GM23338 (cell line): ENCODE measurements around the gene GPC6. TPM values are rescaled to one million over a fixed set of nuclear protein-coding genes. Genes with fewer than 3 reads are reported as not detected.

ENCODE experiments used
- ATAC-seq: fragments of 200-7000 bp; cut with Tn5 transposase; 3 replicates; pipeline ENCODE4 v1.9.1; 2020
- DNase-seq: peaks from one replicate; pipeline ENCODE4 v3.0.0-alpha.2; 2015; ENCODE audit warnings: low spot score
- H2AFZ ChIP-seq: fragments of 200-600 bp; sonication (generic); 2 replicates; pipeline ENCODE4 v1.8.0; 2016; ENCODE audit warnings: antibody characterized with exemption, mild to moderate bottlenecking, moderate library complexity
- H3F3A ChIP-seq: fragments of 200-600 bp; sonication (generic); replicated peaks from 2 replicates; pipeline ENCODE4 v1.8.0; 2017; ENCODE audit warnings: antibody characterized with exemption, mixed run types, low read depth
- H3K27ac ChIP-seq: fragments of 200-600 bp; sonication (generic); 2 replicates; pipeline ENCODE4 v1.6.1; 2016; ENCODE audit warnings: low read depth
- H3K27me3 ChIP-seq: fragments of 200-600 bp; sonication (generic); 2 replicates; pipeline ENCODE4 v1.8.0; 2016; ENCODE audit warnings: mild to moderate bottlenecking, mixed run types, moderate library complexity; ENCODE audit not compliant: insufficient read depth
- H3K36me3 ChIP-seq: fragments of 200-600 bp; sonication (generic); 2 replicates; pipeline ENCODE4 v1.8.0; 2016; ENCODE audit warnings: mild to moderate bottlenecking; ENCODE audit not compliant: insufficient read depth
- H3K4me1 ChIP-seq: fragments of 200-600 bp; sonication (generic); 2 replicates; pipeline ENCODE4 v1.8.0; 2016; ENCODE audit warnings: mild to moderate bottlenecking, moderate library complexity; ENCODE audit not compliant: insufficient read depth
- H3K4me2 ChIP-seq: fragments of 200-600 bp; sonication (generic); 2 replicates; pipeline ENCODE4 v1.7.1; 2017; ENCODE audit warnings: mixed run types
- H3K4me3 ChIP-seq: fragments of 200-600 bp; sonication (generic); 2 replicates; pipeline ENCODE4 v1.6.1; 2016; ENCODE audit warnings: mixed run types
- H3K79me2 ChIP-seq: fragments of 200-600 bp; sonication (generic); replicated peaks from 2 replicates; pipeline ENCODE4 v1.8.0; 2017; ENCODE audit warnings: mild to moderate bottlenecking; ENCODE audit not compliant: insufficient read depth
- H3K9me2 ChIP-seq: fragments of 200-600 bp; sonication (generic); 2 replicates; pipeline ENCODE4 v1.8.0; 2017; ENCODE audit not compliant: insufficient read depth
- H4K20me1 ChIP-seq: fragments of 200-600 bp; sonication (generic); replicated peaks from 2 replicates; pipeline ENCODE4 v1.8.0; 2017; ENCODE audit warnings: mild to moderate bottlenecking; ENCODE audit not compliant: insufficient read depth
- H3K27ac Mint-ChIP-seq: 2 replicates; pipeline ENCODE4 v1.8.0; 2020; ENCODE audit warnings: inconsistent platforms, mild to moderate bottlenecking, moderate library complexity, mixed read lengths
- H3K27me3 Mint-ChIP-seq: 3 replicates; pipeline ENCODE4 v1.8.0; 2022; ENCODE audit warnings: low read depth, mild to moderate bottlenecking, moderate library complexity, mixed read lengths, inconsistent platforms; ENCODE audit not compliant: insufficient read depth, poor library complexity
- H3K36me3 Mint-ChIP-seq: 3 replicates; pipeline ENCODE4 v1.8.0; 2021; ENCODE audit warnings: low read depth, mild to moderate bottlenecking, inconsistent platforms, moderate library complexity, mixed read lengths
- H3K4me1 Mint-ChIP-seq: 3 replicates; pipeline ENCODE4 v1.8.0; 2020; ENCODE audit warnings: mild to moderate bottlenecking, inconsistent platforms, mixed read lengths
- H3K4me3 Mint-ChIP-seq: 3 replicates; pipeline ENCODE4 v1.8.0; 2021; ENCODE audit warnings: moderate library complexity, mild to moderate bottlenecking, inconsistent platforms, mixed read lengths
- H3K9me3 Mint-ChIP-seq: 3 replicates; pipeline ENCODE4 v1.8.0; 2020; ENCODE audit warnings: moderate library complexity, mild to moderate bottlenecking, inconsistent platforms, mixed read lengths
- EZH2 ChIP-seq: fragments of 200-600 bp; sonication (generic); IDR thresholded peaks from one replicate; pipeline ENCODE4 v1.8.0; 2017; ENCODE audit warnings: antibody characterized with exemption, mild to moderate bottlenecking, low read depth; ENCODE audit not compliant: unreplicated experiment
- REST ChIP-seq: IDR thresholded peaks from one replicate; pipeline ENCODE4 v1.6.1; 2018; ENCODE audit warnings: antibody characterized with exemption; ENCODE audit not compliant: unreplicated experiment
- ZNF331 ChIP-seq: fragments of 250-450 bp; sonication (Bioruptor Pico); IDR thresholded peaks from 2 replicates; pipeline ENCODE4 v1.5.0; 2020; ENCODE audit warnings: low read depth, mild to moderate bottlenecking, moderate library complexity
- polyA plus RNA-seq: library from polyadenylated mRNA; unstranded; fragments of >200 nt; fragmentation: Nextera tagmentation; extraction: Ambion mirVana; gene quantifications from 2 replicates; pipeline ENCODE4 v1.2.1, GENCODE V29; 2016
- total RNA-seq: library from RNA; depleted of rRNA; stranded (reverse); fragments of >200 nt; shearing (Covaris generic); gene quantifications from 2 replicates; pipeline ENCODE4 v1.2.3, GENCODE V29; 2014
- TF ChIP-seq, protein P1 (sequence below): fragments of 250-450 bp; sonication (Bioruptor Pico); IDR thresholded peaks from 2 replicates; pipeline ENCODE4 v1.5.0; 2020; ENCODE audit warnings: mild to moderate bottlenecking, moderate library complexity

Gene GPC6
- total and polyA plus RNA-seq, 2 experiments from 2014 or later, result 6.4 to 28.6 TPM

- no peak overlapping the region for H3K27ac Mint-ChIP-seq
- no peak for ATAC-seq
- no peaks in the 10 kb centered on the region for H3K36me3 ChIP-seq
- no peak overlapping the region for H3K4me2 ChIP-seq
- DNase-seq, result no peak
- no peaks in the 10 kb centered on the region for H3K79me2 ChIP-seq
- TF ChIP-seq EZH2 (no peak), ZNF331 (CRISPR knock-in tag) (no peak), REST (no peak)
- TF ChIP-seq, protein P1, sequence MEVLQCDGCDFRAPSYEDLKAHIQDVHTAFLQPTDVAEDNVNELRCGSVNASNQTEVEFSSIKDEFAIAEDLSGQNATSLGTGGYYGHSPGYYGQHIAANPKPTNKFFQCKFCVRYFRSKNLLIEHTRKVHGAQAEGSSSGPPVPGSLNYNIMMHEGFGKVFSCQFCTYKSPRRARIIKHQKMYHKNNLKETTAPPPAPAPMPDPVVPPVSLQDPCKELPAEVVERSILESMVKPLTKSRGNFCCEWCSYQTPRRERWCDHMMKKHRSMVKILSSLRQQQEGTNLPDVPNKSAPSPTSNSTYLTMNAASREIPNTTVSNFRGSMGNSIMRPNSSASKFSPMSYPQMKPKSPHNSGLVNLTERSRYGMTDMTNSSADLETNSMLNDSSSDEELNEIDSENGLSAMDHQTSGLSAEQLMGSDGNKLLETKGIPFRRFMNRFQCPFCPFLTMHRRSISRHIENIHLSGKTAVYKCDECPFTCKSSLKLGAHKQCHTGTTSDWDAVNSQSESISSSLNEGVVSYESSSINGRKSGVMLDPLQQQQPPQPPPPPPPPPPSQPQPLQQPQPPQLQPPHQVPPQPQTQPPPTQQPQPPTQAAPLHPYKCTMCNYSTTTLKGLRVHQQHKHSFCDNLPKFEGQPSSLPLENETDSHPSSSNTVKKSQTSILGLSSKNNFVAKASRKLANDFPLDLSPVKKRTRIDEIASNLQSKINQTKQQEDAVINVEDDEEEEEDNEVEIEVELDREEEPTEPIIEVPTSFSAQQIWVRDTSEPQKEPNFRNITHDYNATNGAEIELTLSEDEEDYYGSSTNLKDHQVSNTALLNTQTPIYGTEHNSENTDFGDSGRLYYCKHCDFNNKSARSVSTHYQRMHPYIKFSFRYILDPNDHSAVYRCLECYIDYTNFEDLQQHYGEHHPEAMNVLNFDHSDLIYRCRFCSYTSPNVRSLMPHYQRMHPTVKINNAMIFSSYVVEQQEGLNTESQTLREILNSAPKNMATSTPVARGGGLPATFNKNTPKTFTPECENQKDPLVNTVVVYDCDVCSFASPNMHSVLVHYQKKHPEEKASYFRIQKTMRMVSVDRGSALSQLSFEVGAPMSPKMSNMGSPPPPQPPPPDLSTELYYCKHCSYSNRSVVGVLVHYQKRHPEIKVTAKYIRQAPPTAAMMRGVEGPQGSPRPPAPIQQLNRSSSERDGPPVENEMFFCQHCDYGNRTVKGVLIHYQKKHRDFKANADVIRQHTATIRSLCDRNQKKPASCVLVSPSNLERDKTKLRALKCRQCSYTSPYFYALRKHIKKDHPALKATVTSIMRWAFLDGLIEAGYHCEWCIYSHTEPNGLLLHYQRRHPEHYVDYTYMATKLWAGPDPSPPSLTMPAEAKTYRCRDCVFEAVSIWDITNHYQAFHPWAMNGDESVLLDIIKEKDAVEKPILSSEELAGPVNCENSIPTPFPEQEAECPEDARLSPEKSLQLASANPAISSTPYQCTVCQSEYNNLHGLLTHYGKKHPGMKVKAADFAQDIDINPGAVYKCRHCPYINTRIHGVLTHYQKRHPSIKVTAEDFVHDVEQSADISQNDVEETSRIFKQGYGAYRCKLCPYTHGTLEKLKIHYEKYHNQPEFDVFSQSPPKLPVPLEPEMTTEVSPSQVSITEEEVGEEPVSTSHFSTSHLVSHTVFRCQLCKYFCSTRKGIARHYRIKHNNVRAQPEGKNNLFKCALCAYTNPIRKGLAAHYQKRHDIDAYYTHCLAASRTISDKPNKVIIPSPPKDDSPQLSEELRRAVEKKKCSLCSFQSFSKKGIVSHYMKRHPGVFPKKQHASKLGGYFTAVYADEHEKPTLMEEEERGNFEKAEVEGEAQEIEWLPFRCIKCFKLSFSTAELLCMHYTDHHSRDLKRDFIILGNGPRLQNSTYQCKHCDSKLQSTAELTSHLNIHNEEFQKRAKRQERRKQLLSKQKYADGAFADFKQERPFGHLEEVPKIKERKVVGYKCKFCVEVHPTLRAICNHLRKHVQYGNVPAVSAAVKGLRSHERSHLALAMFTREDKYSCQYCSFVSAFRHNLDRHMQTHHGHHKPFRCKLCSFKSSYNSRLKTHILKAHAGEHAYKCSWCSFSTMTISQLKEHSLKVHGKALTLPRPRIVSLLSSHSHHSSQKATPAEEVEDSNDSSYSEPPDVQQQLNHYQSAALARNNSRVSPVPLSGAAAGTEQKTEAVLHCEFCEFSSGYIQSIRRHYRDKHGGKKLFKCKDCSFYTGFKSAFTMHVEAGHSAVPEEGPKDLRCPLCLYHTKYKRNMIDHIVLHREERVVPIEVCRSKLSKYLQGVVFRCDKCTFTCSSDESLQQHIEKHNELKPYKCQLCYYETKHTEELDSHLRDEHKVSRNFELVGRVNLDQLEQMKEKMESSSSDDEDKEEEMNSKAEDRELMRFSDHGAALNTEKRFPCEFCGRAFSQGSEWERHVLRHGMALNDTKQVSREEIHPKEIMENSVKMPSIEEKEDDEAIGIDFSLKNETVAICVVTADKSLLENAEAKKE (CRISPR knock-in tag), result no peak
- H3K4me3 ChIP-seq, result no peak overlapping the region
- H3K9me3 Mint-ChIP-seq, result no peaks in the 10 kb centered on the region; the same call in 2 of the 3 replicates
- no peaks in the 10 kb centered on the region for H3K27me3 ChIP-seq
- H3F3A ChIP-seq, result no peaks in the 10 kb centered on the region
- H3K9me2 ChIP-seq, result no peaks in the 10 kb centered on the region; the same call in 1 of the 2 replicates
- no peaks in the 10 kb centered on the region for H3K27me3 Mint-ChIP-seq
- H3K27ac ChIP-seq, result no peak overlapping the region
- H3K36me3 Mint-ChIP-seq, result peaks cover 3% of the 10 kb centered on the region; the same call in 2 of the 3 replicates
- H3K4me3 Mint-ChIP-seq, result no peak overlapping the region
- H4K20me1 ChIP-seq, result no peaks in the 10 kb centered on the region
- H3K4me1 Mint-ChIP-seq, result peaks cover 18% of the 10 kb centered on the region
- H2AFZ ChIP-seq, result no peak overlapping the region
- H3K4me1 ChIP-seq, result peaks cover 3% of the 10 kb centered on the region; the same call in 1 of the 2 replicates
Measured at GRCh38 chr13:93745884-93746283, 519.3 kb downstream of the GPC6 start.
